Cortex of kidney (tissue), 1 donor: Measurements from ENCODE around the gene IFITM2.
"Not testable (repeated sequence)": the region's sequence is repeated elsewhere in the genome, so short reads cannot be mapped to it uniquely, and the experiment has no call there.

Experiments used
- DNase-seq: peaks from one replicate; lab custom pipeline; 2025; lab: John Stamatoyannopoulos, UW

The IFITM2 gene

GRCh38 chr11:307766-308708 is at the start of gene IFITM2:
IFITM2 (plus strand) TSS chr11:307816; CDS start chr11:308193, 377 bp downstream.
- DNase-seq: not testable (repeated sequence)

- DNase-seq: no peak
These were observed 48.2 kb upstream of the IFITM2 start for GRCh38 chr11:259413-259812.

- no peak for DNase-seq
These were observed 46.0 kb upstream of the IFITM2 start for GRCh38 chr11:261624-262023.

GRCh38 chr11:266676-267439 is 40.8 kb upstream of the IFITM2 start:
- DNase-seq: no peak

GRCh38 chr11:267491-267994 is 40.1 kb upstream of the IFITM2 start:
- no peak for DNase-seq

- not testable (repeated sequence) for DNase-seq
These were observed 38.9 kb upstream of the IFITM2 start for GRCh38 chr11:268716-269145.

GRCh38 chr11:269146-269890 is 38.3 kb upstream of the IFITM2 start:
- no peak for DNase-seq

- DNase-seq: no peak
These were observed 36.9 kb upstream of the IFITM2 start for GRCh38 chr11:270451-271318.

GRCh38 chr11:271319-271715 is 36.3 kb upstream of the IFITM2 start:
- no peak for DNase-seq

GRCh38 chr11:272195-272930 is 35.3 kb upstream of the IFITM2 start:
- no peak for DNase-seq

- no peak for DNase-seq
These were observed 34.8 kb upstream of the IFITM2 start for GRCh38 chr11:272931-273198.

- DNase-seq: no peak
These were observed 31.4 kb upstream of the IFITM2 start for GRCh38 chr11:276219-276618.

GRCh38 chr11:278001-278951 is 29.3 kb upstream of the IFITM2 start, which contains the start of gene NLRP6:
NLRP6 (plus strand) TSS chr11:278407; CDS start chr11:278570, 163 bp downstream.
- no peak for DNase-seq

- DNase-seq: no peak
These were observed 28.3 kb upstream of the IFITM2 start for GRCh38 chr11:279040-279965.

GRCh38 chr11:279966-280705 is 27.5 kb upstream of the IFITM2 start:
- DNase-seq: no peak

GRCh38 chr11:280706-281485 is 26.7 kb upstream of the IFITM2 start:
- no peak for DNase-seq
